K562 (cell line): ENCODE data around the gene SPATS2L. TPM values are rescaled to one million over a fixed set of nuclear protein-coding genes. Genes with fewer than 3 reads are reported as not detected.

Experiments used
- ATAC-seq: fragments of 200-7000 bp; cut with Tn5 transposase; 3 replicates; pipeline ENCODE4 v1.9.1; 2020; ENCODE audit warnings: moderate library complexity
- BruUV-seq: library from RNA; stranded (reverse); fragments of 400-500 nt; replicated peaks from 2 replicates; lab custom pipeline; 2021; lab: Mats Ljungman, UMichigan
- CTCF ChIA-PET: fragments of 300-600 bp; formaldehyde crosslinking; extraction: SDS; loops from one replicate; lab custom pipeline; 2021; ENCODE audit warnings: low intra/inter-chr PET ratio; lab: Yijun Ruan, JAX
- POLR2A ChIA-PET: fragments of 300-600, 350-650 bp; sonication (Branson Sonifier 250); formaldehyde crosslinking; extraction: SDS; loops from one replicate; lab custom pipeline; 2021; ENCODE audit warnings: antibody characterized with exemption, inconsistent platforms; lab: Yijun Ruan, JAX
- DNase-seq, 4 experiments: peaks; one replicate each; pipeline versions ENCODE4 v3.0.0 to v3.0.0-alpha.2; 2011 to 2018; ENCODE audit warnings: low spot score in 3 of 4, mixed read lengths in 3 of 4; ENCODE audit errors: extremely low read depth in 1 of 4
- FAIRE-seq: peaks from 2 replicates; lab custom pipeline; 2011; peaks lifted over from hg19 to GRCh38; lab: Jason Lieb, UNC
- H2AFZ ChIP-seq: 2 replicates; pipeline ENCODE4 v1.6.0; 2011; ENCODE audit warnings: low read depth, low read length, control low read depth, inconsistent platforms
- H3K27ac ChIP-seq: fragments of 200-600 bp; 3 replicates; pipeline ENCODE4 v1.8.0; 2011; ENCODE audit warnings: low read depth, mild to moderate bottlenecking, control low read depth, inconsistent platforms, low read length, moderate library complexity, mixed read lengths; ENCODE audit errors: extremely low read depth
- H3K27me3 ChIP-seq, 2 experiments: fragments of 300-600 bp in 1 of 2; 2 replicates in 1 of 2; 3 replicates in 1 of 2; pipeline versions ENCODE4 v1.6.0 to v1.8.0; 2011; ENCODE audit warnings: inconsistent platforms in 2 of 2, low read length in 2 of 2, mild to moderate bottlenecking in 1 of 2, mixed read lengths in 1 of 2, moderate library complexity in 1 of 2; ENCODE audit not compliant: control insufficient read depth in 2 of 2, insufficient read depth in 2 of 2
- H3K36me3 ChIP-seq: fragments of 300-600 bp; 3 replicates; pipeline ENCODE4 v1.8.0; 2011; ENCODE audit warnings: mild to moderate bottlenecking, low read length, inconsistent platforms; ENCODE audit not compliant: control insufficient read depth, insufficient read depth
- H3K4me1 ChIP-seq, 2 experiments: fragments of 200-600 bp in 1 of 2; replicated peaks in 1 of 2; 2 replicates in 1 of 2; 3 replicates in 1 of 2; pipeline versions ENCODE4 v1.5.1 to v1.8.0; 2011; ENCODE audit warnings: inconsistent platforms in 2 of 2, low read length in 2 of 2, mild to moderate bottlenecking in 1 of 2, mixed read lengths in 1 of 2, moderate library complexity in 1 of 2; ENCODE audit not compliant: control insufficient read depth in 2 of 2, insufficient read depth in 2 of 2
- H3K4me2 ChIP-seq: 2 replicates; pipeline ENCODE4 v1.6.1; 2011; ENCODE audit warnings: low read length, control low read depth, inconsistent platforms, mixed read lengths; ENCODE audit not compliant: insufficient read depth
- H3K4me3 ChIP-seq: fragments of 200-600 bp; sonication (generic), shearing (Covaris generic); 2 replicates; pipeline ENCODE4 v1.5.1; 2016; ENCODE audit warnings: control low read depth, inconsistent platforms
- H3K79me2 ChIP-seq: fragments of 200-600 bp; 3 replicates; pipeline ENCODE4 v1.8.0; 2011; ENCODE audit warnings: low read length, inconsistent platforms; ENCODE audit not compliant: control insufficient read depth, insufficient read depth
- H3K9ac ChIP-seq, 2 experiments: 2 replicates each; pipeline versions ENCODE4 v1.6.0 to v1.6.1; 2011; ENCODE audit warnings: low read depth in 2 of 2, low read length in 2 of 2, control low read depth in 1 of 2, inconsistent platforms in 1 of 2, mild to moderate bottlenecking in 1 of 2, mixed read lengths in 1 of 2; ENCODE audit not compliant: insufficient read depth in 1 of 2
- H3K9me1 ChIP-seq: one replicate; pipeline ENCODE4 v1.6.0; 2011; ENCODE audit warnings: inconsistent platforms, mild to moderate bottlenecking, low read length, moderate library complexity; ENCODE audit not compliant: control insufficient read depth, insufficient read depth
- H3K9me3 ChIP-seq: replicated peaks from 2 replicates; pipeline ENCODE4 v1.5.1; 2011; ENCODE audit warnings: low read depth, low read length, inconsistent platforms; ENCODE audit not compliant: control insufficient read depth, insufficient read depth
- H4K20me1 ChIP-seq: replicated peaks from 2 replicates; pipeline ENCODE4 v1.6.1; 2011; ENCODE audit warnings: low read length, inconsistent platforms, mixed read lengths; ENCODE audit not compliant: control insufficient read depth, insufficient read depth
- ETS2 ChIP-seq: IDR thresholded peaks from 2 replicates; pipeline ENCODE4 v1.6.1; 2016; ENCODE audit warnings: borderline replicate concordance, missing genetic modification characterization, mild to moderate bottlenecking, moderate library complexity, missing compliant biosample characterization; ENCODE audit not compliant: poor library complexity, severe bottlenecking
- KDM1A ChIP-seq, 2 experiments: fragments of 450-650 bp; IDR thresholded peaks; 2 replicates each; pipeline ENCODE4 v1.6.1; 2016; ENCODE audit warnings: mild to moderate bottlenecking in 2 of 2
- MEIS2 ChIP-seq: fragments of 450-650 bp; IDR thresholded peaks from 2 replicates; pipeline ENCODE4 v1.6.1; 2014; ENCODE audit warnings: mild to moderate bottlenecking; ENCODE audit not compliant: partially characterized antibody
- ZNF444 ChIP-seq: fragments of 250-450 bp; sonication (Bioruptor Pico); IDR thresholded peaks from 2 replicates; pipeline ENCODE4 v1.4.0; 2020; ENCODE audit warnings: mild to moderate bottlenecking, moderate library complexity
- WGBS: fragments of 100-300 bp; shearing (Covaris generic); methylation state at CpG from one replicate; pipeline ENCODE4 v1.1.6; 2016; ENCODE audit warnings: low coverage, mixed read lengths; ENCODE audit not compliant: insufficient coverage; ENCODE audit errors: missing lambda C conversion rate; 5-methylcytosine and 5-hydroxymethylcytosine counted together
- in situ Hi-C: fragments of 300-500 bp; cut with MboI; formaldehyde crosslinking; loops from 4 replicates; pipeline ENCODE4 v1.15.0; 2018; ENCODE audit warnings: inconsistent platforms, mixed read lengths
- intact Hi-C: fragments of 100-400 bp; cut with micrococcal nuclease; formaldehyde crosslinking; loops from 2 replicates; pipeline ENCODE4 v1.14.2; 2022
- polyA plus RNA-seq, 8 experiments: library from polyadenylated mRNA; depleted of rRNA in 4 of 8; stranded (reverse) in 5 of 8; unstranded in 3 of 8; fragments of >200 nt; fragmentation: Nextera tagmentation in 2 of 8; fragmentation: Illumina TruSeq in 1 of 8; extraction: Ambion mirVana in 2 of 8; extraction: Trizol in 1 of 8; gene quantifications; 2 replicates each; pipeline versions ENCODE4 v1.2.1 to v1.2.3, GENCODE V29; 2011 to 2014; ENCODE audit warnings: inconsistent platforms in 1 of 8, missing spikeins in 1 of 8
- total RNA-seq, 7 experiments: library from RNA; depleted of rRNA in 6 of 7; stranded (reverse); fragments of >200 nt in 6 of 7; fragmentation: Illumina TruSeq in 2 of 7; extraction: Trizol in 2 of 7; gene quantifications; 2 replicates each; pipeline versions ENCODE4 v1.2.1 to v1.2.3, GENCODE V29; 2011 to 2021; ENCODE audit warnings: low replicate concordance in 1 of 7

Gene SPATS2L
- total and polyA plus RNA-seq, 9 of the 15 experiments (the other 6 are each of a cell fraction or from before 2014, with no cell fraction given) = 11.3 to 41.5 (median 24.9) TPM

DNA sequence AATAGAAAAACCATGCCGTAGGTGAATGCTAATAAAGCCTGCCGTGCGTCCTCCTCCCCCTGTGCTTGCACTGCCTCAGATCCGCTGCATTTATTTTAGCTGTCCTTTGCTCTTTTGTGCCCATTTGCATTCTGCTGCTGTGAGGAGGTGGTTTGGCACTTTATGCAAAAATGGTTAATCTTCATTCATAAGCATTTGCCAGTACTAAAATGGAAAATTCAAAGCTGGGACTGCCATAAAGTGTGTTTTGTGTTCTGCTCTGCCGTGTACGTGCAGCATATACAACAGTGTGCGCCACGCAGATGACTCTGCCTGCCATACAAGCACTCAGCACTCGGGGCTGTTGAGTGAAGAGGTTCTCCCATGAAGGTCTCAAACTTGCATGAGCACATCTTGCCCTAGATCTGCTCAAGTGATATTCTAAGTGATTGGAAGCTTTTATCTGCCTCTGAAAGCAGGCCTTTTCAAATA is 73.6 kb downstream of the SPATS2L start:
- peaks cover 3% of the 10 kb centered on the region; the same call in 1 of the 3 replicates for H3K79me2 ChIP-seq
- POLR2A ChIA-PET = interaction anchor here (0.8 kb wide), 1 partner anchor 20 kb away, joined by 4 read pairs; no protein-coding TSS in a partner anchor
- peak in 2 of 4 experiments; percentile 16 to 24 for DNase-seq
- TF ChIP-seq KDM1A (IDR thresholded peaks at IDR 0.05) (peak in 1 of 2 experiments; percentile 24; a peak in 1 of 4 replicates), ZNF444 (no peak), MEIS2 (peak; percentile 31), ETS2 (no peak)
- TF ChIP-seq, all 486 proteins: peak for 2
- H4K20me1 ChIP-seq = no peaks in the 10 kb centered on the region
- H3K36me3 ChIP-seq = no peaks in the 10 kb centered on the region
- peak overlapping the region; percentile 60 for H3K4me2 ChIP-seq
- no peak for FAIRE-seq
- H3K9me3 ChIP-seq = no peaks in the 10 kb centered on the region
- peak; percentile 46; the same call in 2 of the 3 replicates for ATAC-seq
- intact Hi-C loops (no loop called here), in situ Hi-C loops (no loop called here)
- peak overlapping the region; percentile 73 for H2AFZ ChIP-seq
- H3K9ac ChIP-seq = peak overlapping the region in 1 of 2 experiments; percentile 36; a peak in 2 of 4 replicates
- peak overlapping the region; percentile 25; the same call in 1 of the 2 replicates for H3K4me3 ChIP-seq
- CTCF ChIA-PET = no interaction called here
- H3K27ac ChIP-seq = peak overlapping the region; percentile 58
- no peaks in the 10 kb centered on the region for H3K27me3 ChIP-seq
- no TSS peak for BruUV-seq
- 41% methylated on average over 9 of the region's 9 CpGs for WGBS
- H3K4me1 ChIP-seq = peaks cover 2 to 61% of the 10 kb centered on the region in 2 experiments; a peak in 4 of 5 replicates
- H3K9me1 ChIP-seq = no peaks in the 10 kb centered on the region
